ENCODE measurements around the gene NINL.

- TF ChIP-seq CTCF (IDR thresholded peaks at IDR 0.05; ENCODE audit: low read depth, low read length, poor library complexity, severe bottlenecking) (no peak), EZH2phosphoT487 (IDR thresholded peaks at IDR 0.05; ENCODE audit: borderline replicate concordance, low read length) (no peak)
These were observed 124.6 kb downstream of the NINL start for GRCh38 chr20:25460566-25461280.

All from DOHH2 (cell line).